ENCODE results near the gene MYBPC2.
A peak's percentile ranks its signal among the peaks of the same experiment; 100 is the strongest.

Gene MYBPC2

DNA sequence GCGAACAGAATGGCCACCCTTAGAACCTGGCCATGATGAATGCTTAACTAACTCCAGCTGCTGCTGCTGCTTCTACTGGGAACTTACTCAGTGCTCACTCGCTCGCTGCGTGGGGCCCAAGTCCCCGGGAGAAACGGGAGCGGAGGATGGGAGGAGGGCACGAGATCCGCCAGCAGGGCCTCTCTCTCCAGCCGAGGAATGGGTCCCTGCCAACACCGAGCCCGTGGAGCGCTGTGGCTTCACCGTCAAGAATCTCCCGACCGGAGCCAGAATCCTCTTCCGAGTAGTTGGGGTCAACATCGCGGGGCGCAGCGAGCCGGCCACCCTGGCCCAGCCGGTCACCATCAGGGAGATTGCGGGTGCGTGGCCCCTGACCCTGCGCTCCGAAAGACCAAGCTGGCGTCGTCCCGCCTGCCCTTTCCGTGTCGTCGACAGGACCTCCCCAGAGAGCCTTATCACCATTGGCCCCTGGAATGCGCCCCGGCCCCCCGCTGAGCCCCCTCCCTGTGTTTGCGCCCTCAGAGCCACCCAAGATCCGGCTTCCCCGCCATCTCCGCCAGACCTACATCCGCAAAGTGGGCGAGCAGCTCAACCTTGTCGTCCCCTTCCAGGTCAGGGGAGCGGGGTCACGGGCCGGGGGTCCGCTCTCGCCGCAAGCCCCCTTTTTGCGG, 25.8 kb downstream of the MYBPC2 start:
- 31% methylated on average over 50 of the region's 50 CpGs for WGBS (ENCODE audit: insufficient coverage)
- Histone ChIP-seq H3K27me3 (replicated peaks in 2 of 5; ENCODE audit: control insufficient read depth in 4 of 5, insufficient read depth in 5 of 5, low read length in 4 of 5) (peaks cover 0 to 30% (median 6%) of the 10 kb centered on the region in 5 experiments), H3K4me1 (ENCODE audit: control extremely low read depth in 1 of 4, control insufficient read depth in 4 of 4, insufficient read depth in 4 of 4, low read length in 3 of 4) (no peaks in the 10 kb centered on the region), H3K9me3 (ENCODE audit: control extremely low read depth in 1 of 5, control insufficient read depth in 4 of 5, insufficient read depth in 2 of 5, low read depth in 1 of 5, low read length in 4 of 5) (no peaks in the 10 kb centered on the region), H3K27ac (ENCODE audit: insufficient read depth in 1 of 2, low read depth in 1 of 2, low read length in 2 of 2, poor library complexity in 1 of 2, severe bottlenecking in 2 of 2) (no peak overlapping the region), H3K4me3 (ENCODE audit: control insufficient read depth in 1 of 7, extremely low read depth in 1 of 7, insufficient read depth in 4 of 7, low read depth in 2 of 7, low read length in 6 of 7) (no peak overlapping the region), H3K36me3 (ENCODE audit: control insufficient read depth in 4 of 4, insufficient read depth in 4 of 4, low read length in 3 of 4) (no peaks in the 10 kb centered on the region)
- POLR2A ChIA-PET = no interaction called here
- no peak for DNase-seq
- CTCF ChIA-PET = interaction anchor here (1.4 kb wide), 1 partner anchor 90 kb away, joined by 4 read pairs; no protein-coding TSS in a partner anchor

- WGBS (ENCODE audit: insufficient coverage) = 29% methylated on average over 17 of the region's 32 CpGs
- Histone ChIP-seq H3K4me3 (ENCODE audit: control insufficient read depth in 1 of 7, extremely low read depth in 1 of 7, insufficient read depth in 4 of 7, low read depth in 2 of 7, low read length in 6 of 7) (no peak overlapping the region), H3K27ac (ENCODE audit: insufficient read depth in 1 of 2, low read depth in 1 of 2, low read length in 2 of 2, poor library complexity in 1 of 2, severe bottlenecking in 2 of 2) (no peak overlapping the region), H3K4me1 (ENCODE audit: control extremely low read depth in 1 of 4, control insufficient read depth in 4 of 4, insufficient read depth in 4 of 4, low read length in 3 of 4) (no peaks in the 10 kb centered on the region), H3K27me3 (replicated peaks in 2 of 5; ENCODE audit: control insufficient read depth in 4 of 5, insufficient read depth in 5 of 5, low read length in 4 of 5) (peaks cover 0 to 30% (median 6%) of the 10 kb centered on the region in 5 experiments), H3K9me3 (ENCODE audit: control extremely low read depth in 1 of 5, control insufficient read depth in 4 of 5, insufficient read depth in 2 of 5, low read depth in 1 of 5, low read length in 4 of 5) (no peaks in the 10 kb centered on the region), H3K36me3 (ENCODE audit: control insufficient read depth in 4 of 4, insufficient read depth in 4 of 4, low read length in 3 of 4) (no peaks in the 10 kb centered on the region)
- POLR2A ChIA-PET = no interaction called here
- CTCF ChIA-PET = interaction anchor here (1.4 kb wide), 1 partner anchor 91 kb away, joined by 4 read pairs; no protein-coding TSS in a partner anchor
- DNase-seq = no peak
Measured at GRCh38 chr19:50459067-50459456, 26.4 kb downstream of the MYBPC2 start.

DNA sequence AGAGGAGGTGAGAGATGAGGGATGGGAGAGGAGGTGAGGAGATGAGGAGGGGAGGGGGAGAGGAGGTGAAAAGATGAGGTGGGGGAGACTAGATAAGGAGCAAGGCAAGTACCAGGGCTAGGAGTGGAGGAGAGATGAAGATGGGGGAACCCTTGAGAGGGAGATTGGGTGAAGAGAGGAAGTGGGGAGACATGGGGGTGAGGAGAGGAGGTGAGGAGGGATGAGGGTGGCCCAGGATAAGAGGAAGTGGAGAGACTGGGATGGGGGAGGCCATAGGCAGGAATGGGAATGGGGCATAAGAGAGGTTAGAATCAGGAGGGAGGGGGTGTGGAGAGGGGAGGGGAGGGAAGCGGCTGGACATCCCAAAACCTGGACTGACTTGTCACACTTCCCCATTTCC, 26.9 kb downstream of the MYBPC2 start:
- H3K27ac ChIP-seq (ENCODE audit: insufficient read depth in 1 of 2, low read depth in 1 of 2, low read length in 2 of 2, poor library complexity in 1 of 2, severe bottlenecking in 2 of 2) = no peak overlapping the region
- no CpG with 5 or more reads among the region's 1 CpG for WGBS (ENCODE audit: insufficient coverage)
- ChIA-PET POLR2A (no interaction called here), CTCF (interaction anchor here (1.0 to 3.9 kb wide), 5 partner anchors 9 to 103 kb away, joined by 3 to 25 read pairs (median 7); no protein-coding TSS in a partner anchor)
- no peaks in the 10 kb centered on the region for H3K9me3 ChIP-seq (ENCODE audit: control extremely low read depth in 1 of 5, control insufficient read depth in 4 of 5, insufficient read depth in 2 of 5, low read depth in 1 of 5, low read length in 4 of 5)
- peaks cover 0 to 30% (median 6%) of the 10 kb centered on the region in 5 experiments for H3K27me3 ChIP-seq (replicated peaks in 2 of 5; ENCODE audit: control insufficient read depth in 4 of 5, insufficient read depth in 5 of 5, low read length in 4 of 5)
- H3K36me3 ChIP-seq (ENCODE audit: control insufficient read depth in 4 of 4, insufficient read depth in 4 of 4, low read length in 3 of 4) = no peaks in the 10 kb centered on the region
- H3K4me1 ChIP-seq (ENCODE audit: control extremely low read depth in 1 of 4, control insufficient read depth in 4 of 4, insufficient read depth in 4 of 4, low read length in 3 of 4) = no peaks in the 10 kb centered on the region
- H3K4me3 ChIP-seq (ENCODE audit: control insufficient read depth in 1 of 7, extremely low read depth in 1 of 7, insufficient read depth in 4 of 7, low read depth in 2 of 7, low read length in 6 of 7) = no peak overlapping the region
- DNase-seq = no peak

DNA sequence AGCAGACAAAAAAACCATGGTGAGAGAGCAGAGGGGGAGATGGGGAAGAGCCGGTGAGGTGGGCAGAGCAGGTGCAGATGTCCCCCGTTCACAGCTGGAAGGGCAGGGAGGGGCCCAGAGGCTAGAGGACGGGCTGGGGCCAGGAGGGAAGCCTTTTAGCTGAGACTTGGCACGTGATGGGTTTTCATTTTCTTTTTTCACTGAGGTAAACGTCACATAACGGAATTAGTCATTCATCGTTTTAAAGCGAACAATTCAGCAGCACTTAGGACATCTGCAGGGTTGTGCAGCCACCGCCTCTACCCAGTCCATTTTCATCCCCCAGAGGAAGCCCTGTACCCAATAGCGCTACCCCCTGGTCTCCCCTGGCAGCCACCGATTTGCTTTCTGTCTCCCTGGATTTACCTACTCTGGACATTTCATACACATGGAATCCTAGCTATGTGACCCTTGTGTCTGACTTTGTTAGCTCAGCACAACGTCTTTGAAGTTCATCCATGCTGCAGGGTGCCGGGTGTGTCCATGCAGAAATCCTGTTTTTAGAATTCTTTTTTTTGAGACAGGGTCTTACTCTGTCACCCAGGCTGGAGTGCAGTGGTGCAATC, 27.6 kb downstream of the MYBPC2 start:
- peak overlapping the region in 1 of 7 experiments; percentile 24 for H3K4me3 ChIP-seq (ENCODE audit: control insufficient read depth in 1 of 7, extremely low read depth in 1 of 7, insufficient read depth in 4 of 7, low read depth in 2 of 7, low read length in 6 of 7)
- H3K4me1 ChIP-seq (ENCODE audit: control extremely low read depth in 1 of 4, control insufficient read depth in 4 of 4, insufficient read depth in 4 of 4, low read length in 3 of 4) = no peaks in the 10 kb centered on the region
- H3K36me3 ChIP-seq (ENCODE audit: control insufficient read depth in 4 of 4, insufficient read depth in 4 of 4, low read length in 3 of 4) = no peaks in the 10 kb centered on the region
- ChIA-PET CTCF (interaction anchor here (0.7 to 3.9 kb wide), 18 partner anchors 10 to 109 kb away, joined by 3 to 25 read pairs (median 4); partner anchors contain the start of genes JOSD2 and NAPSA), POLR2A (no interaction called here)
- no peaks in the 10 kb centered on the region for H3K9me3 ChIP-seq (ENCODE audit: control extremely low read depth in 1 of 5, control insufficient read depth in 4 of 5, insufficient read depth in 2 of 5, low read depth in 1 of 5, low read length in 4 of 5)
- 47% methylated on average over 12 of the region's 13 CpGs for whole genome bisulfite sequencing (ENCODE audit: insufficient coverage)
- peak; percentile 27 to 62 (median 35) for DNase-seq
- H3K27me3 ChIP-seq (replicated peaks in 2 of 5; ENCODE audit: control insufficient read depth in 4 of 5, insufficient read depth in 5 of 5, low read length in 4 of 5) = peaks cover 0 to 30% (median 6%) of the 10 kb centered on the region in 5 experiments
- no peak overlapping the region for H3K27ac ChIP-seq (ENCODE audit: insufficient read depth in 1 of 2, low read depth in 1 of 2, low read length in 2 of 2, poor library complexity in 1 of 2, severe bottlenecking in 2 of 2)

GRCh38 chr19:50461066-50461875, 28.6 kb downstream of the MYBPC2 start:
- H3K4me3 ChIP-seq (ENCODE audit: control insufficient read depth in 1 of 7, extremely low read depth in 1 of 7, insufficient read depth in 4 of 7, low read depth in 2 of 7, low read length in 6 of 7) = no peak overlapping the region
- POLR2A ChIA-PET = no interaction called here
- peak; percentile 72 to 77 (median 72) for DNase-seq
- no peak overlapping the region for H3K27ac ChIP-seq (ENCODE audit: insufficient read depth in 1 of 2, low read depth in 1 of 2, low read length in 2 of 2, poor library complexity in 1 of 2, severe bottlenecking in 2 of 2)
- H3K36me3 ChIP-seq (ENCODE audit: control insufficient read depth in 4 of 4, insufficient read depth in 4 of 4, low read length in 3 of 4) = no peaks in the 10 kb centered on the region
- H3K9me3 ChIP-seq (ENCODE audit: control extremely low read depth in 1 of 5, control insufficient read depth in 4 of 5, insufficient read depth in 2 of 5, low read depth in 1 of 5, low read length in 4 of 5) = no peaks in the 10 kb centered on the region
- WGBS (ENCODE audit: insufficient coverage) = 39% methylated on average over 25 of the region's 28 CpGs
- peaks cover 0 to 30% (median 6%) of the 10 kb centered on the region in 5 experiments for H3K27me3 ChIP-seq (replicated peaks in 2 of 5; ENCODE audit: control insufficient read depth in 4 of 5, insufficient read depth in 5 of 5, low read length in 4 of 5)
- CTCF ChIA-PET = interaction anchor here (0.7 to 3.9 kb wide), 16 partner anchors 12 to 110 kb away, joined by 3 to 25 read pairs (median 4); partner anchors contain the start of genes JOSD2 and NAPSA
- no peaks in the 10 kb centered on the region for H3K4me1 ChIP-seq (ENCODE audit: control extremely low read depth in 1 of 4, control insufficient read depth in 4 of 4, insufficient read depth in 4 of 4, low read length in 3 of 4)

- WGBS (ENCODE audit: insufficient coverage) = 85% methylated on average over 6 of the region's 7 CpGs
- Histone ChIP-seq H3K9me3 (ENCODE audit: control extremely low read depth in 1 of 5, control insufficient read depth in 4 of 5, insufficient read depth in 2 of 5, low read depth in 1 of 5, low read length in 4 of 5) (no peaks in the 10 kb centered on the region), H3K27ac (ENCODE audit: insufficient read depth in 1 of 2, low read depth in 1 of 2, low read length in 2 of 2, poor library complexity in 1 of 2, severe bottlenecking in 2 of 2) (no peak overlapping the region), H3K4me1 (ENCODE audit: control extremely low read depth in 1 of 4, control insufficient read depth in 4 of 4, insufficient read depth in 4 of 4, low read length in 3 of 4) (no peaks in the 10 kb centered on the region), H3K27me3 (replicated peaks in 2 of 5; ENCODE audit: control insufficient read depth in 4 of 5, insufficient read depth in 5 of 5, low read length in 4 of 5) (peaks cover 0 to 20% (median 2%) of the 10 kb centered on the region in 5 experiments), H3K4me3 (ENCODE audit: control insufficient read depth in 1 of 7, extremely low read depth in 1 of 7, insufficient read depth in 4 of 7, low read depth in 2 of 7, low read length in 6 of 7) (no peak overlapping the region), H3K36me3 (ENCODE audit: control insufficient read depth in 4 of 4, insufficient read depth in 4 of 4, low read length in 3 of 4) (no peaks in the 10 kb centered on the region)
- ChIA-PET POLR2A (no interaction called here), CTCF (interaction anchor here (0.8 to 3.9 kb wide), 8 partner anchors 12 to 106 kb away, joined by 3 to 25 read pairs (median 4); no protein-coding TSS in a partner anchor)
- no peak for DNase-seq
Measured at GRCh38 chr19:50462970-50463369, 30.3 kb downstream of the MYBPC2 start.

Data from common myeloid progenitor, CD34-positive (primary cell).